Measurements from ENCODE around the gene SLC44A4.
"Not testable (repeated sequence)": the region's sequence is repeated elsewhere in the genome, so short reads cannot be mapped to it uniquely, and the experiment has no call there.

The SLC44A4 gene

GRCh38 chr6:31907158-31907813, 28.5 kb upstream of the SLC44A4 start:
- no peak overlapping the region for H3K27ac ChIP-seq (ENCODE audit: low read depth, low read length, poor library complexity, severe bottlenecking)
- no peak overlapping the region for H3K4me3 ChIP-seq (ENCODE audit: low read depth, low read length, poor library complexity, severe bottlenecking)
- no peak overlapping the region for H3K4me2 ChIP-seq (ENCODE audit: low read length)
- no peak for TF ChIP-seq CTCF (IDR thresholded peaks at IDR 0.05; ENCODE audit: low read length)
- H2AFZ ChIP-seq (ENCODE audit: low read length), result no peak overlapping the region
- no peaks in the 10 kb centered on the region for H3K9me2 ChIP-seq (ENCODE audit: low read depth, low read length)
- H3K9me3 ChIP-seq (ENCODE audit: low read length), result no peaks in the 10 kb centered on the region
- H3K36me3 ChIP-seq (ENCODE audit: insufficient read depth, low read length), result no peaks in the 10 kb centered on the region
- no peaks in the 10 kb centered on the region for H3K27me3 ChIP-seq (ENCODE audit: insufficient read depth, low read length)
- H3F3A ChIP-seq (ENCODE audit: insufficient read depth, low read length), result no peaks in the 10 kb centered on the region
- peaks cover 4% of the 10 kb centered on the region for H3K4me1 ChIP-seq (ENCODE audit: insufficient read depth, low read length, severe bottlenecking)
- H3K9ac ChIP-seq (ENCODE audit: low read length), result no peak overlapping the region
- no peaks in the 10 kb centered on the region for H4K20me1 ChIP-seq (ENCODE audit: insufficient read depth, low read length)
- no peaks in the 10 kb centered on the region for H3K79me2 ChIP-seq (ENCODE audit: insufficient read depth, low read length)

GRCh38 chr6:31906727-31907126, 27.9 kb upstream of the SLC44A4 start:
- H3K27ac ChIP-seq (ENCODE audit: low read depth, low read length, poor library complexity, severe bottlenecking); H4K20me1 ChIP-seq (ENCODE audit: insufficient read depth, low read length); H3K4me1 ChIP-seq (ENCODE audit: insufficient read depth, low read length, severe bottlenecking); H3K4me2 ChIP-seq (ENCODE audit: low read length); H3K4me3 ChIP-seq (ENCODE audit: low read depth, low read length, poor library complexity, severe bottlenecking); H3K36me3 ChIP-seq (ENCODE audit: insufficient read depth, low read length); H3K9me2 ChIP-seq (ENCODE audit: low read depth, low read length); H3K27me3 ChIP-seq (ENCODE audit: insufficient read depth, low read length); H3K9me3 ChIP-seq (ENCODE audit: low read length); H2AFZ ChIP-seq (ENCODE audit: low read length); H3K79me2 ChIP-seq (ENCODE audit: insufficient read depth, low read length); H3F3A ChIP-seq (ENCODE audit: insufficient read depth, low read length); H3K9ac ChIP-seq (ENCODE audit: low read length): not testable (repeated sequence)

- H3K27me3 ChIP-seq (ENCODE audit: insufficient read depth, low read length), result no peaks in the 10 kb centered on the region
- no peak overlapping the region for H3K4me3 ChIP-seq (ENCODE audit: low read depth, low read length, poor library complexity, severe bottlenecking)
- H3K4me2 ChIP-seq (ENCODE audit: low read length), result no peak overlapping the region
- no peak overlapping the region for H3K9ac ChIP-seq (ENCODE audit: low read length)
- H3K9me2 ChIP-seq (ENCODE audit: low read depth, low read length), result no peaks in the 10 kb centered on the region
- H2AFZ ChIP-seq (ENCODE audit: low read length), result no peak overlapping the region
- H3K36me3 ChIP-seq (ENCODE audit: insufficient read depth, low read length), result no peaks in the 10 kb centered on the region
- no peaks in the 10 kb centered on the region for H3F3A ChIP-seq (ENCODE audit: insufficient read depth, low read length)
- H3K4me1 ChIP-seq (ENCODE audit: insufficient read depth, low read length, severe bottlenecking), result peaks cover 9% of the 10 kb centered on the region
- no peaks in the 10 kb centered on the region for H4K20me1 ChIP-seq (ENCODE audit: insufficient read depth, low read length)
- no peak for TF ChIP-seq CTCF (IDR thresholded peaks at IDR 0.05; ENCODE audit: low read length)
- TF ChIP-seq EZH2 (IDR thresholded peaks at IDR 0.05; ENCODE audit: borderline replicate concordance, low read length), result no peak
- H3K27ac ChIP-seq (ENCODE audit: low read depth, low read length, poor library complexity, severe bottlenecking), result no peak overlapping the region
- no peaks in the 10 kb centered on the region for H3K9me3 ChIP-seq (ENCODE audit: low read length)
- no peaks in the 10 kb centered on the region for H3K79me2 ChIP-seq (ENCODE audit: insufficient read depth, low read length)
Observed at GRCh38 chr6:31906122-31906521, 27.3 kb upstream of the SLC44A4 start.

GRCh38 chr6:31905041-31905440, 26.2 kb upstream of the SLC44A4 start:
- Histone ChIP-seq H3K4me2 (ENCODE audit: low read length) (no peak overlapping the region), H3K9me3 (ENCODE audit: low read length) (no peaks in the 10 kb centered on the region), H3K4me1 (ENCODE audit: insufficient read depth, low read length, severe bottlenecking) (peaks cover 17% of the 10 kb centered on the region), H3K36me3 (ENCODE audit: insufficient read depth, low read length) (no peaks in the 10 kb centered on the region), H3K9me2 (ENCODE audit: low read depth, low read length) (no peaks in the 10 kb centered on the region), H3F3A (ENCODE audit: insufficient read depth, low read length) (no peaks in the 10 kb centered on the region), H3K27ac (ENCODE audit: low read depth, low read length, poor library complexity, severe bottlenecking) (no peak overlapping the region), H4K20me1 (ENCODE audit: insufficient read depth, low read length) (no peaks in the 10 kb centered on the region), H3K79me2 (ENCODE audit: insufficient read depth, low read length) (no peaks in the 10 kb centered on the region), H3K4me3 (ENCODE audit: low read depth, low read length, poor library complexity, severe bottlenecking) (no peak overlapping the region), H2AFZ (ENCODE audit: low read length) (no peak overlapping the region), H3K27me3 (ENCODE audit: insufficient read depth, low read length) (no peaks in the 10 kb centered on the region), H3K9ac (ENCODE audit: low read length) (no peak overlapping the region)
- TF ChIP-seq EZH2 (IDR thresholded peaks at IDR 0.05; ENCODE audit: borderline replicate concordance, low read length) (no peak), CTCF (IDR thresholded peaks at IDR 0.05; ENCODE audit: low read length) (no peak)

All from OCI-LY1 (cell line).